Muscle of arm (tissue), 12 donors: ENCODE results near the gene GCNT2. TPM values are rescaled to one million over a fixed set of nuclear protein-coding genes. Genes with fewer than 3 reads are reported as not detected.
"Not testable (repeated sequence)": the region's sequence is repeated elsewhere in the genome, so short reads cannot be mapped to it uniquely, and the experiment has no call there.

ENCODE experiments used
- DNase-seq: peaks from one replicate; pipeline ENCODE4 v3.0.0-alpha.2; 2013
- polyA plus RNA-seq, 12 donors: library from polyadenylated mRNA; unstranded; fragments of 120-200 nt; gene quantifications; one replicate each; pipeline ENCODE4 v1.2.1, GENCODE V29; 2013; ENCODE audit not compliant: insufficient read length in 12 of 12

GCNT2 gene
- polyA plus RNA-seq, 12 donors: 2.4 to 10.2 (median 3.6) TPM; not detected in 1

DNA sequence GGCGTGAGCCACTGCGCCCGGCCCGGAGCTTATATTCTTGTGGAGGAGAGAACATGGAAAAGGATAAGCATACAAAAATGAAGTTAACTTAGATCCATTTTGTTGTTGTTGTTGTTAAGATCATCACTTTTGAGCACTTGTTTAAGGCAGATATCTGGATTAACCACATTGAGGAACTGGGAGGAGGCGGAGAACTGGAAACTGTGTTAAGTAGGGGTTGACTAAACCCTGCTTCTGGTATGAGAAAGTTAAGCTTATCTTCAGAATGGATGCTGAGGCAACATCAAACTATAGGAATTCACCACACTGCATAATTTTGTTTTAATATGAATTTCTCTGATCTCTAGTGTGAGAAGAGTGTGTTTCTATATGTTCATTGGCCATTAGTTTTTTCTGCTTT, 57.6 kb downstream of the GCNT2 start:
- DNase-seq: no peak

DNA sequence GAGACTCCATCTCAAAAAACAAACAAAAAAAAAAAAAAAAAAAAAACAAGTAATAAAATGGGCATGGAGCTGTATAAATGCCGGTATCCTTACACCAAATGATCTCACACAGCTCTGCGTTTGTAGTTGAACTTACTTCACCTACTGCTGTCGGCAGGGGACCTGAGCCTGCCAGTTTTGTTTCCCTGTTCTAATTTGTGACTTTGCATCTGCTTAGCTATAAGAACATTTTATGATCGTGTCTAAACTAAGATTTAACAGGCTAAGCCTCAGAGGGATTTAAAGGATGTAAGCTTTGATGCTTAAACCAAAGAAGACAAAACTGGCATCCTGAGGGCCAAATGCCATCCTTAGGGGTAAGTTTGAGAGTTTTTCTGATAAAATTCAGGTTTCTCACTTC, 58.7 kb downstream of the GCNT2 start:
- DNase-seq: no peak

DNA sequence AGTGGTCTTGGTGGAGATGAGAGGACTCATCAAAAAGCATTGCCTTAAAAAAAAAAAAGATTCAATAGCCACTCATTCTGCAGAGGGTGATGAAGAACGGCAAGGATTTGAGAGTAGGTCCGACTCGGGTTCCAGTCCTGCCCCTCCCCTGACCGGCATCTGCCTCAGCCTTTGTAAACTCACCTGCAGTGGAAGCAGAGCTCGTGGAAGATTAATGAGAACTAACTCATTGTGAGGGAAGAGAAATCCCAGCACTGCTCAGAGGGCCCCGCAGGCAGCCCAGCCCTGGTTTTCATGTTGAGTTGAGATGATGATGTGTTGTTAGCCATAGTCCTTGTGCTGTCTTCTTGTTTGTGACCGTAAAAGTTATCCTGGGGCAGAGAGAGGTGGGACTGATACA, 59.4 kb downstream of the GCNT2 start:
- no peak for DNase-seq

DNA sequence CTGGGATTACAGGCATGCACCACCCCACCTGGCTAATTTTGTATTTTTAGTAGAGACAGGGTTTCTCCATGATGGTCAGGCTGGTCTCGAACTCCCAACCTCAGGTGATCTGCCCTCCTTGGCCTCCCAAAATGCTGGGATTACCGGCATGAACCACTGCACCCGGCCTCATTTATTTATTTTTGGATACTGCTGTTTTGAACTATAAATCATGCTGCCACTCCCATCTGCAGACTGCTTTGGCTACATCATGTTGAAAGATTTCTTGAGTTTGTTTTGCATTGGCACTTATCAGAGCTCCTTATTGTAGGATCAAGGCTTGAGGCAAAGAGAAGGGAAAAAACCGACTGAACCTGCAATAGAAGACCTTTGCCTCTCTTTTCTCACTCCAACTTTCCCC, 60.3 kb downstream of the GCNT2 start:
- DNase-seq: not testable (repeated sequence)

- no peak for DNase-seq
These were observed 61.8 kb downstream of the GCNT2 start for GRCh38 chr6:10582774-10583508.

GRCh38 chr6:10583509-10583901, 62.4 kb downstream of the GCNT2 start:
- DNase-seq: no peak

- no peak for DNase-seq
These were observed 63.5 kb downstream of the GCNT2 start for GRCh38 chr6:10584607-10585006.

DNA sequence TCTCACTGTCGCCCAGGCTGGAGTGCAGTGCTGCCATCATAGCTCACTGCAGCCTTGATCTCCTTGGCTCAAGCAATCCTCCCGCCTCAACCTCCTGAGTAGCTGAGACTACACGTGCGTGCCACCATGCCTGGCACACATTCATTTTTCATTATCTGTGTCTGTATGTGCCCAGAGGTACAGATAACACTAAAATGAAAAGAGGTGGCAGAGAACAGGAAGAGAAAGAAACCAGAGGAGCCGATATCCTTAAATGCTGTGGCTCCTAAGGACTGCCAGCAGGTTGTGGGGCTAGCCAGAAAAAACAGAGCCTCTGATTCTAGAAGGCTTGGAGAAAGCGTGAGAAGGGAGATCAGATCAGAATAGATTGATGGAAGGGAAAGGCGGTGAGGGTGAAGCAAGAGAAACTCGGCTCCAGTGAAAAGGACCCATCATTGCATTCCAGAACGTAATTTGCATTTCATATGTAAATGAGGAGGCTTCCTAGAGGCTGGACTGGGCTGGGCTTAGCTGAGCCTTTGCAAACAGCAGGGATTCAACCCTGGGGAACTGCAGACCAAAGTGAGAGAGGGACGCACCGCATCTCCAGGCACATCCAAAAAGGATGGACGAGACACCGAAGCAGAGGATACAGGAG, 64.2 kb downstream of the GCNT2 start:
- DNase-seq: no peak

DNA sequence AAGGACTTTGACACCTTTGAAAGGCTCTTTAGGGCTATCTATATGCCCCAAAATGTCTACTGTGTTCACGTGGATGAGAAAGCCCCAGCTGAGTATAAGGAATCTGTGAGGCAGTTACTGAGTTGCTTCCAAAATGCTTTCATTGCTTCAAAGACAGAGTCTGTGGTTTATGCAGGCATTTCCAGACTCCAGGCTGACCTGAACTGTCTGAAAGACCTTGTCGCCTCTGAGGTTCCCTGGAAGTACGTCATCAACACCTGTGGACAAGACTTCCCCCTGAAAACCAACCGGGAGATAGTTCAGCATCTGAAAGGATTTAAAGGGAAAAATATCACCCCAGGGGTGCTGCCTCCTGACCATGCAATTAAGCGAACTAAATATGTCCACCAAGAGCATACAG, 65.2 kb downstream of the GCNT2 start:
- no peak for DNase-seq

DNA sequence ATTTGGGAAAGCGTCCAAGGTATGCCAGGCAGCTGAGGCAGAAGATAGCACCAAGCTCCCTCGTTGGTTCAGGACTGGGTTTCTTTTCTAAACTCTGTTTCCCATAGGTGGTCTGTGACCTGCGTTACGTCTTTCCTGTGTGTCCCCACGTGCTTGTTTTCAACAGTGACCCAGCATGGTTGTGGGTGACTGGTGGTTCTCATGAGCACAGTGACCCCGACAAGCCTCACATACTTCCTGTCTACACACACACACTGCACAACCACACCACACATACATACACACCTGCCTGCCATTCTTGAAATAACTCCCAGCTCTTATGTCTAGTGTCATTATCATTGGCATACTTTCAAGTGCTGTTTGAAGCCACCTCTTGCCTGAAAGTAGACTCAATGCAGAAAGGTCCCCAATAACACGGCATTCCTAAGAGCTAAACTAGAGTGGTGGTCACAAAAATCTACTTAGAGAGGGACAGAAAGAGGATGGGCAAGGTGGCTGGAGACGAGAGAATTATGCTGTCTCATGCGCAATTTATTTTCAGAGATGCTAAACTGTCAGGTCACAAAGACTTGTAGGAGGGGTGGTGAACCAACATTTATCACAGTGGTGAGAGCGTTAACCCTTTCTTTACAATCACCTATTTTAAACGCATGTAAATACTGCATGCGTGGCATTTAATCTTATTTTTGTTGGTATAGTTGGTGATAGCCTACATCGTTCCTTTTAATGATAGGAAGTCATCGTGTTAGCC, 66.7 kb downstream of the GCNT2 start:
- no peak for DNase-seq

DNA sequence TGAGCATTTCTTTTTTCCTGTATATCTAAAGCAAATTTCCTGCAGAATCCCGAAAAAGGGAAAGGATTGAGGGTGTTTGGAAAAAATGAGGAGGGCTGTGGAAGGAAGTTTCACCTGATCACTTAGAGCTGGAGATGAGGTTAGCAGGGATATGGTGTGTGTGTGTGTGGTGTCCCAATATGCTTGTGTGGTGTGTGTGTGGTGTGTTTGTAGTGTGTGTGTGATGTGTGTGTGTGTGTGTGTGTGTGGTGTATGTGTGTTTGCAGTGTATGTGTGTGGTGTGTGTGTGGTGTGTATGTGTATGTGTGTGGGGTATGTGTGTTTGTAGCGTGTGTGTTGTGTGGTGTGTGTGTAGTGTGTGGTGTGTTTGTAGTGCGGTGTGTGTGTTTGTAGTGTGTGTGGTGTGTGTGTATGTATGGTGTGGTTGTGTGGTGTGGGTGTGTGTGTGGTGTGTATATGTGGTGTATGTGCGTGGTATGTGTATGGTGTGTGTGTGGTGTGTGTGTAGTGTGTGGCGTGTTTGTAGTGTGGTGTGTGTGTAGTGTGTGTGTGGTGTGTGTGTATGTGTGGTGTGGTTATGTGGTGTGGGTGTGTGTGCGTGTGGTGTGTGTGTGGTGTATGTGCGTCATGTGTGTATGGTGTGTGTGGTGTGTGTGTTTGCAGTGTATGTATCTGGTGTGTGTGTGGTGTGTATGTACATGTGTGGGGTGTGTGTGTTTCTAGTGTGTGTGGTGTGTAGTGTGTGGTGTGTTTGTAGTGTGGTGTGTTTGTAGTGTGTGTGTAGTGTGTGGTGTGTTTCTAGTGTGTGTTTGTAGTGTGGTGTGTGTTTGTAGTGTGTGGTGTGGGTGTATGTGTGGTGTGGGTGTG, 67.6 kb downstream of the GCNT2 start:
- DNase-seq: no peak

DNA sequence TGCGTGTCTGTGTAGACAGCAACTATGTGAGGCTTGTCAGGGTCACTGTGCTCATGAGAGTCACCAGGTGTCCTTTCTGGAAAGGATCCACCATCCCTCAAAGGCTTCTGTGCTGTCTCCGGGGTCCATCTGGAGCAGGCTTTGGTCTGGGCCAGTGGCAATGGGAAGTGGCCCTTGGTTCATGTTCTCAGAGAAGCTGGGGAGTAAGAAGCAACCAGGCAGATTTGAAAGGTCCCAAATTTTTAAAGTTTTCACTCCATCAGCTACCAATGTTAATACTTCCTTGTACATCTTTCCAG, 68.2 kb downstream of the GCNT2 start:
- no peak for DNase-seq

- DNase-seq: no peak
These were observed 68.8 kb downstream of the GCNT2 start for GRCh38 chr6:10589983-10590382.

GRCh38 chr6:10591422-10592160, 70.4 kb downstream of the GCNT2 start:
- DNase-seq: no peak

GRCh38 chr6:10595731-10596664, 74.8 kb downstream of the GCNT2 start:
- DNase-seq: no peak

- no peak for DNase-seq
These were observed 76.4 kb downstream of the GCNT2 start for GRCh38 chr6:10597499-10598001.

DNA sequence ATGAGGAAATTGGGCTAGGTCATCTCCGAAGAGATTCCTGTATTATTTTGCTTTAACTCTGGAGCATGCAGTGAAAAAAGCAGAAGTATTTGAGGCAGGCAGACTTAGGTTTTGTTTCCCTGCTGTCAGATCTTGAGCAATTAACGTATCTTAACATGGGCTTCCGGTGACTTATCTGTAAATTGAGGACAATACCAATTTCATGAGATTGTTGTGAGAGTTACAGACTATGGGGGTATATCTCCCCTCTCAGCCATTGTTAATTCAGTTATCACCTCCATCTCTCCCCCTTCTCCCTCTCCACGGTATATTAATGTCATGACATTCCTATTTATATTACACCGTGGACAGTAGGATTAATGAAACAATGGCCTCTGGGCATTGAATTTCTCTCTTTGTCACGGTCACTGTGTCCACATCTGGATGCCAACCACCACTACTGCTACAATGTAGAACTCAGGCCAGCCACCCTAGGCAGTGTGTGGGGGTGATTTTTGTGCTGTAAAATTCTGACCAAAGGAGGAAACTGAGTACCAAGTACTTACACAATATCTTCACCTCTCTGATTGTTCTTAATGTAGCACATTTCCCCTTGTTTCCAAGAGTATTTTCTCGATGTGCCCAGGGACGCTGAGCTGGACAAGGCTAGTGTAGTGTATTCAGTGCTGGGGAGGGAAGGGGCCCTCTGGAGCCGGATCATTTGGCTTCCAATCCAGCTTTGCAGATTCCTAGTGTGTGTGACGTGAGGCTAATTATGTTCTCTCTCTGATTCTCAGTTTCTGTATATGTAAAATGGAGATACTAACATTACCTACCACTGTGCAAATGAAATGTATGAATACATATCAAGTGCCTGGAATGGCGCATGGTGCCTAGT, 77.2 kb downstream of the GCNT2 start:
- no peak for DNase-seq

- DNase-seq: no peak
These were observed 77.9 kb downstream of the GCNT2 start for GRCh38 chr6:10599046-10599445.

GRCh38 chr6:10600681-10601080, 79.5 kb downstream of the GCNT2 start:
- DNase-seq: not testable (repeated sequence)
